ENCODE results near the gene ZFP91. TPM values are rescaled to one million over a fixed set of nuclear protein-coding genes. Genes with fewer than 3 reads are reported as not detected.

The ZFP91 gene
- total RNA-seq, 1 donor from 2014 or later = 38.6 TPM

DNA sequence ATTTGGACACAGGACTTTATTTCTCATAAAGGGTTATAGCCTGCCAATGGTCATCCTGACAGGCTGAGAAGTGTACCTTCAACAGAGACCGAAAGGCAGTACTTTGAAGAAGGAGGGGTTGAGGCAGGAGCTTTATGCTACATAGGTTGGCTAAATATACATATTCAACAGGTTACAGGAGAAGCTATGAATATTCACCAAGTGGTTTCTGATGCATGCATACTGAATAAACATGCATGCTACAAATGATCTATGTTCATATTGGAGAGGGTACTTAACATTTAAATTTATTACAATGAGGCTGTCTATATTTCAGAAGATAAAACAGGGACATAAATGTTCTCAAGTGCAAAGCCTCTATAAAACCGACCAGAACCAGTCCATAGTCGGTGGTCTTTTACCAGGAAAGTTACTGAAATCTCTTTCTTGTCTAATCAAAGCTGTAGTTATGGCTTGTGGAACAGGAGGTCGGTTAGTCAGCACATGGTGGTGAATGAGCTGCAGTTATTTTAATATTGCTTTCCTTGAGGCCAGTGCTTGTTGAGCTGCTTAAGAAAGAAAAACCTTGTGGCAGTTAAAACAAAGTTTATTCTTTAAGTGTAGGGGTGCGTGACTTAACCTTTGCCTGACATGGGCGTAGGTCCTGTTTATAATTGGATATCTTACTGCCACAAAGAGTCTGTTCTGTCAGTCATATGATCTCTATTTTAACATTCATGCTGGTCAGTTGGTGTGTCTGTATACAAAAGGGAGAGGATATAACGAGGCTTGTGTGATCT, 63.1 kb downstream of the ZFP91 start:
- no peaks in the 10 kb centered on the region for H3K36me3 ChIP-seq (ENCODE audit: control insufficient read depth, insufficient read depth, low read length)
- DNase-seq (ENCODE audit: low read depth) = no peak
- no peak overlapping the region for H3K4me3 ChIP-seq (ENCODE audit: low read depth, low read length)
- H3K27me3 ChIP-seq (ENCODE audit: control insufficient read depth, insufficient read depth, low read length) = no peaks in the 10 kb centered on the region
- TF ChIP-seq, protein P1, sequence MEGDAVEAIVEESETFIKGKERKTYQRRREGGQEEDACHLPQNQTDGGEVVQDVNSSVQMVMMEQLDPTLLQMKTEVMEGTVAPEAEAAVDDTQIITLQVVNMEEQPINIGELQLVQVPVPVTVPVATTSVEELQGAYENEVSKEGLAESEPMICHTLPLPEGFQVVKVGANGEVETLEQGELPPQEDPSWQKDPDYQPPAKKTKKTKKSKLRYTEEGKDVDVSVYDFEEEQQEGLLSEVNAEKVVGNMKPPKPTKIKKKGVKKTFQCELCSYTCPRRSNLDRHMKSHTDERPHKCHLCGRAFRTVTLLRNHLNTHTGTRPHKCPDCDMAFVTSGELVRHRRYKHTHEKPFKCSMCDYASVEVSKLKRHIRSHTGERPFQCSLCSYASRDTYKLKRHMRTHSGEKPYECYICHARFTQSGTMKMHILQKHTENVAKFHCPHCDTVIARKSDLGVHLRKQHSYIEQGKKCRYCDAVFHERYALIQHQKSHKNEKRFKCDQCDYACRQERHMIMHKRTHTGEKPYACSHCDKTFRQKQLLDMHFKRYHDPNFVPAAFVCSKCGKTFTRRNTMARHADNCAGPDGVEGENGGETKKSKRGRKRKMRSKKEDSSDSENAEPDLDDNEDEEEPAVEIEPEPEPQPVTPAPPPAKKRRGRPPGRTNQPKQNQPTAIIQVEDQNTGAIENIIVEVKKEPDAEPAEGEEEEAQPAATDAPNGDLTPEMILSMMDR (IDR thresholded peaks at IDR 0.05; ENCODE audit: insufficient read depth, low read length, poor library complexity, severe bottlenecking) = no peak

DNA sequence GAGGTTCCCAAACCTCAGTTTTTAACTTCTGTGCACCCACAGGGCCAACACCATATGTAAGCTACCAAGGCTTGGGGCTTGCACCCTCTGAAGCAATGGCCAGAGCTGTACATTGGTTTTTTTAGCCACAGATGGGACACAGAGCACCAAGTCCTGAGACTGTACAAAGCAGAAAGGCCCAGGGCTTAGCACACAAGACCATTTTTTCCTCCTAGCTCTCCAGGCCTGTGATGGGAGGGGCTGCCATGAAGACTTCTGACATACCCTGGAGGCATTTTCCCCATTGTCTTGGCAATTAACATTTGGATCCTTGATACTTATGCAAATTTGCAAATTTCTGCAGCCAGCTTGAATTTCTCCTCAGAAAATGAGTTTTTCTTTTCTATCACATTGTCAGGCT, 67.0 kb downstream of the ZFP91 start:
- Histone ChIP-seq H3K36me3 (ENCODE audit: control insufficient read depth, insufficient read depth, low read length) (no peaks in the 10 kb centered on the region), H3K4me3 (ENCODE audit: low read depth, low read length) (no peak overlapping the region), H3K27me3 (ENCODE audit: control insufficient read depth, insufficient read depth, low read length) (no peaks in the 10 kb centered on the region)
- DNase-seq (ENCODE audit: low read depth) = no peak
- TF ChIP-seq, protein P1 (IDR thresholded peaks at IDR 0.05; ENCODE audit: insufficient read depth, low read length, poor library complexity, severe bottlenecking) = no peak

DNA sequence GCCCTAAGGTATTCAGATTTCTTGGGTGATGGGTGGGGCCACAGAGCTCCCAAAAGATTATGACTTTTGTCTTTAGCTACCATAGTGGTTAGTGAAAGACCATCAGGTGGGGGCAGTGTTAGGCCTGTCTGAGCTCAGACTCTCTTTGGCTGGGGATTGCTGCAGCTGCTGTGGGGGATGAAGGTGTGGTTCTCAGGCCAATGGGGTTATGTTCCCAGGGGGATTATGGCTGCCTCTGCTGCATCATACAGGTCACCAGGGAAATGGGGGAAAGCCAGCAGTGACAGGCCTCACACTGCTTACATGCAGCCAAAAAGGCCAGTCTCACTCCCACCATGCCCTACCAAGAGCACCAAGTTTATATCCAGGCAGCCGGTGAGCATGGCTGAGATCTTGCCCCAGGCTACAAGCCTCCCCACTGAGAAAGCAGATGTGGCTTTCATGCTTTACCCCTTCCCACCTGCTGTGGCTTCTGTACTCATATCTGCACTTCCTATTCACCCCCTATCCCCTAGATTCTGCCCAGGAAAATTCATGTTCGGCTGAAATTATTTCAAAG, 68.4 kb downstream of the ZFP91 start:
- no peaks in the 10 kb centered on the region for H3K27me3 ChIP-seq (ENCODE audit: control insufficient read depth, insufficient read depth, low read length)
- no peak for DNase-seq (ENCODE audit: low read depth)
- H3K36me3 ChIP-seq (ENCODE audit: control insufficient read depth, insufficient read depth, low read length) = no peaks in the 10 kb centered on the region
- TF ChIP-seq, protein P1 (IDR thresholded peaks at IDR 0.05; ENCODE audit: insufficient read depth, low read length, poor library complexity, severe bottlenecking) = no peak
- no peak overlapping the region for H3K4me3 ChIP-seq (ENCODE audit: low read depth, low read length)

DNA sequence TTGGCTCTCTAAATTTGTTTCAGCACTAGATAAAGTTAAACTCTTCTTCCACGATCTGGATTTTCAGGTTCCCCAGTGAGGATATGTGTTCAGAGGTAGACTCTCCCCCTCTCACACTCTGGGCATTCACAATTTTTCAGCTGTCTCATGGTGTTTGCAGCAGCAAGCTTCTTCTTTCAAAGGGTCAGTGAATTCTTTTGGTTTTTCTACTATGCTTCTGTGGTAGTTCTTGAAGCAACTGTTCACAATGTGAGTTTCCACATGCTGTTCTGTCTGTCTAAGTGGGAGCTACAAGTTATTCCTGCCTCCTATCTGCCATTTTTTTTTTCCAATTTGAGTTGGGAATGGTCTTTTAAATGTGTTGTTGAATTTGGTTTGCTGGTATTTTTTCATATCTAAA, 69.0 kb downstream of the ZFP91 start:
- DNase-seq (ENCODE audit: low read depth) = no peak
- TF ChIP-seq, protein P1 (IDR thresholded peaks at IDR 0.05; ENCODE audit: insufficient read depth, low read length, poor library complexity, severe bottlenecking) = no peak
- Histone ChIP-seq H3K4me3 (ENCODE audit: low read depth, low read length) (no peak overlapping the region), H3K36me3 (ENCODE audit: control insufficient read depth, insufficient read depth, low read length) (no peaks in the 10 kb centered on the region), H3K27me3 (ENCODE audit: control insufficient read depth, insufficient read depth, low read length) (no peaks in the 10 kb centered on the region)

DNA sequence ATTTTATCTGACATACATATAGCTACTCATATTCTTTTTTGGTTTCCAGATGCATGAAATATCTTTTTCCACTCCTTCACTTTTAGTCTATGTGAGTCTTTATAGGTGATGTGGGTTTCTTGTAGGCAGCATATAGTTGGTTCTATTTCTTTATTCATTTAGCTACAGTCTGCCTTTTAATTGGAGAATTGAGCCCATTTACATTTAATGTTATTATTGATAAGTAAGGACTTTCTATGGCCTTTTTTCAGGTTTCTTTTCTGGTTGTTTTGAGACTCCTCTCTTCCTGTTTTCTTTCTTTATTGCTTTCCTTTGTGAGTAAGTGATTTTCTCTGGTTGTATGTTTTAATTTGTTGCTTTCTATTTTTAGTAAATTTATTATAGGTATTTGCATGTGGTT, 70.8 kb downstream of the ZFP91 start:
- TF ChIP-seq, protein P1 (IDR thresholded peaks at IDR 0.05; ENCODE audit: insufficient read depth, low read length, poor library complexity, severe bottlenecking) = no peak
- Histone ChIP-seq H3K36me3 (ENCODE audit: control insufficient read depth, insufficient read depth, low read length) (no peaks in the 10 kb centered on the region), H3K27me3 (ENCODE audit: control insufficient read depth, insufficient read depth, low read length) (no peaks in the 10 kb centered on the region), H3K4me3 (ENCODE audit: low read depth, low read length) (no peak overlapping the region)
- no peak for DNase-seq (ENCODE audit: low read depth)

Data from kidney epithelial cell (primary cell).